Right lobe of liver (tissue), 6 donors: ENCODE measurements around the gene CHMP4B. TPM values are rescaled to one million over a fixed set of nuclear protein-coding genes. Genes with fewer than 3 reads are reported as not detected.

Source experiments
- ATAC-seq, 4 donors: fragments of 200-7000 bp; cut with Tn5 transposase; one replicate each; pipeline ENCODE4 v1.9.1; 2020; ENCODE audit warnings: mild to moderate bottlenecking in 4 of 4, moderate library complexity in 4 of 4
- DNase-seq, 3 donors: peaks; one replicate each; pipeline ENCODE4 v3.0.0-alpha.2; 2020
- H3K27ac ChIP-seq, 3 donors: fragments of 200-600 bp; one replicate each; pipeline ENCODE4 v1.8.0; 2022
- H3K27me3 ChIP-seq, 2 donors: fragments of 200-600 bp; one replicate each; pipeline ENCODE4 v1.8.0; 2022
- H3K36me3 ChIP-seq, 4 donors: fragments of 200-600 bp; sonication (generic) in 1 of 4; one replicate each; pipeline versions ENCODE4 v1.5.1 to v1.8.0; 2017 to 2022; ENCODE audit warnings: control low read depth in 1 of 4
- H3K4me1 ChIP-seq, 4 donors: fragments of 200-600 bp; sonication (generic) in 1 of 4; one replicate each; pipeline versions ENCODE4 v1.5.1 to v1.8.0; 2017 to 2022; ENCODE audit warnings: control low read depth in 1 of 4
- H3K4me3 ChIP-seq, 3 donors: fragments of 200-600 bp; one replicate each; pipeline ENCODE4 v1.8.0; 2022
- H3K9me3 ChIP-seq, 4 donors: fragments of 200-600 bp; sonication (generic) in 1 of 4; one replicate each; pipeline versions ENCODE4 v1.5.1 to v1.8.0; 2017 to 2022; ENCODE audit warnings: control low read depth in 1 of 4
- CTCF ChIP-seq, 4 donors: fragments of 200-600 bp in 3 of 4; fragments of 450-650 bp in 1 of 4; IDR thresholded peaks; one replicate each; pipeline versions ENCODE4 v1.5.1 to v1.8.0; 2016 to 2022; ENCODE audit warnings: antibody characterized with exemption in 4 of 4, mild to moderate bottlenecking in 2 of 4
- POLR2A ChIP-seq: fragments of 450-650 bp; IDR thresholded peaks from one replicate; pipeline ENCODE4 v1.6.1; 2017; ENCODE audit warnings: antibody characterized with exemption, mild to moderate bottlenecking
- WGBS: methylation state at CpG from one replicate; pipeline ENCODE4 v1.1.6; 2018; ENCODE audit warnings: low coverage, low lambda C conversion rate; ENCODE audit not compliant: insufficient coverage; ENCODE audit errors: missing lambda C conversion rate; 5-methylcytosine and 5-hydroxymethylcytosine counted together
- intact Hi-C, 2 donors: fragments of 100-400 bp; cut with DNase I; formaldehyde crosslinking; loops; one replicate each; pipeline versions ENCODE4 v1.11.2 to v1.14.1; 2022
- total RNA-seq, 6 experiments: library from RNA; depleted of rRNA in 2 of 6; stranded (reverse); fragments of >200 nt in 2 of 6; fragmentation: NEBNext Ultra II Directional in 3 of 6; extraction: Animal tissue kit (Norgen Biotek cat#: 25700) in 3 of 6; gene quantifications; one replicate each; pipeline versions ENCODE4 v1.1.0 to v1.2.4, GENCODE V29; 2016 to 2023
- donor health status: DM: no; HTN: yes; CAD: no.
- donor health status: DM: no; HTN: no; CAD: no.
- donor health status: DM: no; HTN: no; CAD: no.
- donor health status: DM: no; HTN: yes; CAD: no.
- donor health status: DM: no; HTN: yes; CAD: no.

The CHMP4B gene
- total RNA-seq, 6 experiments from 2014 or later, result 21.0 to 40.8 (median 28.3) TPM

GRCh38 chr20:33901132-33901523, 90.0 kb downstream of the CHMP4B start:
- WGBS, result 74% methylated on average over 4 of the region's 4 CpGs
- H3K4me1 ChIP-seq, result no peaks in the 10 kb centered on the region
- no peak for DNase-seq

DNA sequence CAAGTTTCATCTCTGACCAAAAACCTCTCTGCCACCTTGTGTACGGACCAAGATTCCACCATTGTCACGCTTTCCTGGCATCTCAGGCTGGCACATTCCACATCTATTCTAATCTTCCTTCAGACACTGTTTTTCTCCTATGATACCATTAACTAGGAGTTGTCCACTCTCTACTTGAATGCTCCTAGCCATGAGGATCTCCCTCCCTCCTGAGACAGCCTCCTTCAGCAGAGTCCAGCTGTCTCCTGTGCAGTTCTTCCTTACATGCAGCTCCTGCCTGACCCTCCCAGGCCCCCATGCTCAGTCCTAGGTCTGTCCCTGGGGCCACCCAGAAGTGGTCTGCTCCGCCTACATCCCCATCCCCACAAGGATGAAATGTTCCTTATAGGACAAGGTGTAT, 90.9 kb downstream of the CHMP4B start:
- H3K4me1 ChIP-seq, result no peaks in the 10 kb centered on the region
- H3K9me3 ChIP-seq, result no peaks in the 10 kb centered on the region
- 74% methylated on average over 3 of the region's 3 CpGs for WGBS
- no peak for ATAC-seq
- intact Hi-C loops, result no loop called here
- H3K27me3 ChIP-seq, result no peaks in the 10 kb centered on the region
- DNase-seq, result no peak
- H3K36me3 ChIP-seq, result no peaks in the 10 kb centered on the region
- TF ChIP-seq CTCF (IDR thresholded peaks at IDR 0.05) (no peak), POLR2A (no peak)
- H3K27ac ChIP-seq, result no peak overlapping the region
- no peak overlapping the region for H3K4me3 ChIP-seq

More at GRCh38 chr20:33901132-33901523, 90.0 kb downstream of the CHMP4B start:
- ATAC-seq, result no peak
- Histone ChIP-seq H3K27me3 (no peaks in the 10 kb centered on the region), H3K36me3 (no peaks in the 10 kb centered on the region), H3K27ac (no peak overlapping the region), H3K4me3 (no peak overlapping the region), H3K9me3 (no peaks in the 10 kb centered on the region)
- no peak for TF ChIP-seq POLR2A
- no peak for TF ChIP-seq CTCF (IDR thresholded peaks at IDR 0.05)
- intact Hi-C loops, result no loop called here

Other genes with a start within 250 kb of the CHMP4B start
- under 1 TPM in 1 of 6 experiments, not detected in 5; 0.18 TPM for gene C20orf144, start 149.0 kb upstream of the CHMP4B start, total RNA-seq
- gene ACTL10, start 144.4 kb upstream of the CHMP4B start, total RNA-seq, result 1 to 10 TPM in 1 of 6 experiments, under 1 TPM in 4, not detected in 1; 0.20 to 1.1 (median 0.56) TPM
- gene NECAB3, start 136.9 kb upstream of the CHMP4B start, total RNA-seq, result 10 to 100 TPM; 13.2 to 21.9 (median 19.2) TPM
- gene E2F1, start 125.0 kb upstream of the CHMP4B start, total RNA-seq, result 1 to 10 TPM in 2 of 6 experiments, under 1 TPM in 4; 0.24 to 8.8 (median 0.77) TPM
- gene PXMP4, start 91.0 kb upstream of the CHMP4B start, total RNA-seq, result 10 to 100 TPM in 4 of 6 experiments, 1 to 10 TPM in 2; 5.5 to 17.8 (median 12.9) TPM
- gene ZNF341, start 79.4 kb upstream of the CHMP4B start, total RNA-seq, result 1 to 10 TPM in 5 of 6 experiments, under 1 TPM in 1; 0.99 to 2.0 (median 1.6) TPM
- 10 to 100 TPM; 24.8 to 42.1 (median 33.4) TPM for gene RALY, start 182.6 kb downstream of the CHMP4B start, total RNA-seq